Loucy (cell line): ENCODE data around the gene SPDEF.

Experiments used
- H2AFZ ChIP-seq: fragments of 200-600 bp; sonication (generic); 2 replicates; pipeline ENCODE4 v1.6.0; 2016; ENCODE audit warnings: antibody characterized with exemption, mild to moderate bottlenecking, low read length, moderate library complexity
- H3F3A ChIP-seq: fragments of 200-600 bp; 2 replicates; pipeline ENCODE4 v1.6.0; 2016; ENCODE audit warnings: antibody characterized with exemption, low read depth, mild to moderate bottlenecking
- H3K27me3 ChIP-seq: fragments of 200-600 bp; sonication (generic); 2 replicates; pipeline ENCODE4 v1.6.1; 2014; ENCODE audit warnings: low read length, mild to moderate bottlenecking; ENCODE audit not compliant: insufficient read depth, poor library complexity, severe bottlenecking
- H3K36me3 ChIP-seq: fragments of 200-600 bp; sonication (generic); 2 replicates; pipeline ENCODE4 v1.6.1; 2016; ENCODE audit warnings: low read length; ENCODE audit not compliant: insufficient read depth
- H3K4me1 ChIP-seq: fragments of 200-600 bp; sonication (generic); 2 replicates; pipeline ENCODE4 v1.5.1; 2014; ENCODE audit warnings: low read length, mild to moderate bottlenecking; ENCODE audit not compliant: insufficient read depth, poor library complexity, severe bottlenecking
- H3K4me2 ChIP-seq: fragments of 200-600 bp; sonication (generic); 2 replicates; pipeline ENCODE4 v1.6.0; 2014; ENCODE audit warnings: antibody characterized with exemption, low read length, low read depth, mild to moderate bottlenecking; ENCODE audit not compliant: poor library complexity, severe bottlenecking
- H3K4me3 ChIP-seq: fragments of 200-600 bp; sonication (generic); 2 replicates; pipeline ENCODE4 v1.5.1; 2014; ENCODE audit warnings: low read length, mild to moderate bottlenecking, mixed read lengths; ENCODE audit not compliant: poor library complexity, severe bottlenecking
- H3K79me2 ChIP-seq: fragments of 200-600 bp; sonication (generic); 2 replicates; pipeline ENCODE4 v1.6.1; 2014; ENCODE audit warnings: low read length; ENCODE audit not compliant: insufficient read depth
- H3K9ac ChIP-seq: fragments of 200-600 bp; sonication (generic); 2 replicates; pipeline ENCODE4 v1.6.0; 2014; ENCODE audit warnings: mild to moderate bottlenecking, low read depth, low read length, moderate library complexity; ENCODE audit not compliant: poor library complexity, severe bottlenecking
- H3K9me2 ChIP-seq: fragments of 200-600 bp; sonication (generic); replicated peaks from 2 replicates; pipeline ENCODE4 v1.6.1; 2016; ENCODE audit warnings: low read depth, low read length, mixed read lengths
- H3K9me3 ChIP-seq: fragments of 200-600 bp; sonication (generic); 2 replicates; pipeline ENCODE4 v1.6.1; 2014; ENCODE audit warnings: mild to moderate bottlenecking, antibody characterized with exemption, low read length, low read depth; ENCODE audit not compliant: insufficient read depth
- H4K20me1 ChIP-seq: fragments of 200-600 bp; sonication (generic); 2 replicates; pipeline ENCODE4 v1.6.0; 2014; ENCODE audit warnings: antibody characterized with exemption, low read length, mild to moderate bottlenecking; ENCODE audit not compliant: insufficient read depth, poor library complexity, severe bottlenecking
- CTCF ChIP-seq: fragments of 200-600 bp; sonication (generic); conservative IDR thresholded peaks from 2 replicates; pipeline ENCODE4 v1.5.1; 2014; ENCODE audit warnings: mild to moderate bottlenecking, antibody characterized with exemption, low read length
- EZH2phosphoT487 ChIP-seq: fragments of 200-600 bp; IDR thresholded peaks from 2 replicates; pipeline ENCODE4 v1.6.1; 2018; ENCODE audit warnings: antibody characterized with exemption, mild to moderate bottlenecking, moderate library complexity, borderline replicate concordance

Gene SPDEF

GRCh38 chr6:34595332-34596184, 39.4 kb upstream of the SPDEF start:
- Histone ChIP-seq H3F3A (no peaks in the 10 kb centered on the region), H3K9ac (no peak overlapping the region), H3K27me3 (no peaks in the 10 kb centered on the region), H3K79me2 (peaks cover 32% of the 10 kb centered on the region; the same call in 1 of the 2 replicates), H3K4me2 (no peak overlapping the region), H4K20me1 (no peaks in the 10 kb centered on the region), H3K36me3 (peaks cover 18% of the 10 kb centered on the region; the same call in 1 of the 2 replicates), H3K9me3 (no peaks in the 10 kb centered on the region), H3K4me1 (no peaks in the 10 kb centered on the region), H3K4me3 (no peak overlapping the region), H2AFZ (no peak overlapping the region), H3K9me2 (no peaks in the 10 kb centered on the region)
- TF ChIP-seq EZH2phosphoT487 (no peak), CTCF (no peak)

GRCh38 chr6:34593701-34594100, 37.6 kb upstream of the SPDEF start:
- no peaks in the 10 kb centered on the region for H3F3A ChIP-seq
- no peaks in the 10 kb centered on the region for H4K20me1 ChIP-seq
- H3K4me2 ChIP-seq = no peak overlapping the region
- TF ChIP-seq EZH2phosphoT487 (no peak), CTCF (no peak)
- H2AFZ ChIP-seq = no peak overlapping the region
- H3K9me2 ChIP-seq = no peaks in the 10 kb centered on the region
- no peaks in the 10 kb centered on the region for H3K9me3 ChIP-seq
- H3K9ac ChIP-seq = no peak overlapping the region
- no peaks in the 10 kb centered on the region for H3K4me1 ChIP-seq
- no peak overlapping the region for H3K4me3 ChIP-seq
- H3K79me2 ChIP-seq = peaks cover 26% of the 10 kb centered on the region; the same call in 1 of the 2 replicates
- H3K27me3 ChIP-seq = no peaks in the 10 kb centered on the region
- H3K36me3 ChIP-seq = peaks cover 16% of the 10 kb centered on the region; the same call in 1 of the 2 replicates

- no peak overlapping the region for H2AFZ ChIP-seq
- peaks cover 25% of the 10 kb centered on the region; the same call in 1 of the 2 replicates for H3K79me2 ChIP-seq
- no peaks in the 10 kb centered on the region for H3F3A ChIP-seq
- no peak overlapping the region for H3K9ac ChIP-seq
- no peaks in the 10 kb centered on the region for H3K4me1 ChIP-seq
- H3K9me3 ChIP-seq = no peaks in the 10 kb centered on the region
- H3K27me3 ChIP-seq = no peaks in the 10 kb centered on the region
- no peaks in the 10 kb centered on the region for H3K9me2 ChIP-seq
- H3K4me2 ChIP-seq = no peak overlapping the region
- H3K4me3 ChIP-seq = no peak overlapping the region
- TF ChIP-seq CTCF (no peak), EZH2phosphoT487 (no peak)
- no peaks in the 10 kb centered on the region for H4K20me1 ChIP-seq
- peaks cover 26% of the 10 kb centered on the region; the same call in 1 of the 2 replicates for H3K36me3 ChIP-seq
These were observed 36.3 kb upstream of the SPDEF start for GRCh38 chr6:34592208-34592952.
